Motor neuron (in vitro differentiated cells): ENCODE results near the gene RIPOR1. TPM values are rescaled to one million over a fixed set of nuclear protein-coding genes. Genes with fewer than 3 reads are reported as not detected.

Experiments used
- ATAC-seq, 8 experiments: fragments of 200-7000 bp; cut with Tn5 transposase; replicated peaks in 6 of 8; 2 replicates each; pipeline ENCODE4 v1.8.0; 2021; ENCODE audit warnings: mild to moderate bottlenecking in 8 of 8, moderate library complexity in 8 of 8
- H3K27ac ChIP-seq, 2 donors: fragments of 250-450 bp; sonication (Bioruptor Pico); 2 replicates each; pipeline ENCODE4 v1.9.0; 2021; ENCODE audit warnings: antibody characterized with exemption in 2 of 2, mild to moderate bottlenecking in 2 of 2, moderate library complexity in 1 of 2
- H3K4me1 ChIP-seq, 2 donors: fragments of 250-450 bp; sonication (Bioruptor Pico); replicated peaks in 1 of 2; 2 replicates each; pipeline ENCODE4 v1.6.1; 2021; ENCODE audit warnings: antibody characterized with exemption in 2 of 2, mild to moderate bottlenecking in 2 of 2, moderate library complexity in 1 of 2
- H3K4me3 ChIP-seq, 5 donors: fragments of 250-450 bp; sonication (Bioruptor Pico); 2 replicates each; pipeline ENCODE4 v1.9.0; 2021; ENCODE audit warnings: antibody characterized with exemption in 5 of 5, mild to moderate bottlenecking in 5 of 5, moderate library complexity in 4 of 5
- WGBS, 10 experiments: fragments of 450-650 bp; shearing (Covaris generic); methylation state at CpG; one replicate each; pipeline ENCODE4 v1.0.0; 2022; 5-methylcytosine and 5-hydroxymethylcytosine counted together
- in situ Hi-C, 9 experiments: fragments of 400-800 bp; cut with MboI; loops; one replicate each; pipeline ENCODE4 v1.15.0; 2021; ENCODE audit warnings: low sequenced_read_pairs in 9 of 9, low pct_unique_long_range_greater_than_20kb in 2 of 9; ENCODE audit not compliant: unreplicated experiment in 9 of 9
- total RNA-seq, 8 experiments: library from RNA; unstranded; fragments of 300-600 nt; gene quantifications; 2 replicates each; pipeline versions ENCODE4 v1.2.3 to v1.2.4, GENCODE V29; 2022

Gene RIPOR1
- total RNA-seq, 8 experiments from 2014 or later, result 11.2 to 35.5 (median 19.4) TPM

- no peak overlapping the region for H3K27ac ChIP-seq
- in situ Hi-C loops, result no loop called here
- ATAC-seq, result no peak
- no peak overlapping the region for H3K4me3 ChIP-seq
- peaks cover 6 to 7% of the 10 kb centered on the region in 2 donors for H3K4me1 ChIP-seq
These were observed 65.1 kb downstream of the RIPOR1 start for GRCh38 chr16:67593701-67594100.

GRCh38 chr16:67594256-67594915 lies 65.8 kb downstream of the RIPOR1 start:
- Histone ChIP-seq H3K27ac (no peak overlapping the region), H3K4me3 (no peak overlapping the region), H3K4me1 (peaks cover 6 to 7% of the 10 kb centered on the region in 2 donors)
- ATAC-seq, result no peak
- 40 to 97% (median 79%) methylated on average over 1 to 5 of the region's 5 CpGs for WGBS, 10 experiments
- in situ Hi-C loops, result no loop called here

- Histone ChIP-seq H3K4me3 (no peak overlapping the region), H3K27ac (no peak overlapping the region), H3K4me1 (peaks cover 6 to 7% of the 10 kb centered on the region in 2 donors)
- ATAC-seq, result no peak
- in situ Hi-C loops, result no loop called here
- WGBS, 10 experiments, result 17 to 100% (median 70%) methylated on average over 1 of the region's 1 CpG; no CpG with 5 or more reads in 6 of the 10 experiments
These were observed 66.3 kb downstream of the RIPOR1 start for GRCh38 chr16:67594956-67595355.

Other genes starting within 250 kb of the RIPOR1 start
- 10 to 100 TPM in 2 of 8 experiments, 1 to 10 TPM in 6; 1.4 to 39.0 (median 5.6) TPM for gene PLEKHG4, start 249.3 kb upstream of the RIPOR1 start, total RNA-seq
- 1 to 10 TPM in 3 of 8 experiments, under 1 TPM in 5; 0.15 to 1.8 (median 0.90) TPM for gene KCTD19, start 202.1 kb upstream of the RIPOR1 start, total RNA-seq
- gene LRRC36, start 202.0 kb upstream of the RIPOR1 start, total RNA-seq, result 1 to 10 TPM in 2 of 8 experiments, under 1 TPM in 2, not detected in 4; 0.43 to 1.5 (median 1.0) TPM
- gene TPPP3, start 135.3 kb upstream of the RIPOR1 start, total RNA-seq, result 100 to 1,000 TPM in 1 of 8 experiments, 10 to 100 TPM in 4, 1 to 10 TPM in 2, under 1 TPM in 1; 0.85 to 247 (median 33.2) TPM
- 10 to 100 TPM in 1 of 8 experiments, 1 to 10 TPM in 7; 3.4 to 14.6 (median 4.6) TPM for gene ZDHHC1, start 112.4 kb upstream of the RIPOR1 start, total RNA-seq
- 10 to 100 TPM in 4 of 8 experiments, 1 to 10 TPM in 3, under 1 TPM in 1; 0.64 to 17.4 (median 6.8) TPM for gene HSD11B2, start 97.7 kb upstream of the RIPOR1 start, total RNA-seq
- 100 to 1,000 TPM in 2 of 8 experiments, 10 to 100 TPM in 6; 56.6 to 139 (median 69.4) TPM for gene ATP6V0D1, start 47.7 kb upstream of the RIPOR1 start, total RNA-seq
- gene AGRP, start 45.3 kb upstream of the RIPOR1 start, total RNA-seq, result under 1 TPM in 3 of 8 experiments, not detected in 5; 0.27 to 0.81 (median 0.66) TPM
- gene CTCF, start 33.7 kb downstream of the RIPOR1 start, total RNA-seq, result 10 to 100 TPM; 19.6 to 47.6 (median 31.2) TPM
- 1 to 10 TPM in 6 of 8 experiments, under 1 TPM in 2; 0.66 to 6.9 (median 2.9) TPM for gene CARMIL2, start 116.3 kb downstream of the RIPOR1 start, total RNA-seq
- 10 to 100 TPM in 7 of 8 experiments, 1 to 10 TPM in 1; 7.1 to 31.2 (median 20.4) TPM for gene ACD, start 131.4 kb downstream of the RIPOR1 start, total RNA-seq
- gene PARD6A, start 132.1 kb downstream of the RIPOR1 start, total RNA-seq, result 10 to 100 TPM in 4 of 8 experiments, 1 to 10 TPM in 3, not detected in 1; 2.5 to 14.2 (median 12.4) TPM
- 10 to 100 TPM; 10.8 to 26.0 (median 17.4) TPM for gene ENKD1, start 137.9 kb downstream of the RIPOR1 start, total RNA-seq
- 1 to 10 TPM; 1.9 to 4.9 (median 2.9) TPM for gene C16orf86, start 138.0 kb downstream of the RIPOR1 start, total RNA-seq
- gene GFOD2, start 190.5 kb downstream of the RIPOR1 start, total RNA-seq, result 10 to 100 TPM; 13.1 to 48.8 (median 30.5) TPM